ENCODE results near the gene POR.

POR gene

DNA sequence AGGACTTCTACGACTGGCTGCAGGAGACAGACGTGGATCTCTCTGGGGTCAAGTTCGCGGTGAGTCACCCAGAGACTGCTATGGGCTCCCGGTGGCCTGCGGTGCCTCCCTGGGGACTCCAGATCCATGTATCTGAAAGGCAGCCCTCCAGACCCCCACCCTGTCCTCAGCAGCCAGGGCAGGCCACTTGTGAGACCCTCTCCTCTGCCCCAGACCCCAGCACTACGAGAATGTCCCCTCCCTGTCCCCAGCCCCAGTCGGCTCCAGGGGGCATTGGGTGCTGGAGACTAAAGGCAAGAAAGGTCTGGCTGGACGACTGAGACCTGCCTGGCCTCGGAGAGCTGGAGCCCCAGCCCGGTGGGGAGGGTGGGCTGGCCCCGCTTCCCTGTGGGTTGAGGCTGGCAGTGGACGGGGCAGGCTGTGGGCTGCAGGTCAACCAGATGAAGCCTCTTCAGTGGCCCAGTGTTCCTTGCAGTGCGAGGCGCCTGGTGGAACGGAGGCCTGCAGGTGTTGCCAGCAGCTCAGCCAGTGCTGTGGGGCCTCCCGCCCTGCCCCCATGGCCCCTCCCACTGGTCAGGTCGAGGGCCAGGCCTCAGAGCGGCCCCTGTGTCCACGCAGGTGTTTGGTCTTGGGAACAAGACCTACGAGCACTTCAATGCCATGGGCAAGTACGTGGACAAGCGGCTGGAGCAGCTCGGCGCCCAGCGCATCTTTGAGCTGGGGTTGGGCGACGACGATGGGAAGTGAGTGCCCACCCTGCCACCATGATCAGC lies 65.7 kb downstream of the POR start:
- DNase-seq: no peak

DNA sequence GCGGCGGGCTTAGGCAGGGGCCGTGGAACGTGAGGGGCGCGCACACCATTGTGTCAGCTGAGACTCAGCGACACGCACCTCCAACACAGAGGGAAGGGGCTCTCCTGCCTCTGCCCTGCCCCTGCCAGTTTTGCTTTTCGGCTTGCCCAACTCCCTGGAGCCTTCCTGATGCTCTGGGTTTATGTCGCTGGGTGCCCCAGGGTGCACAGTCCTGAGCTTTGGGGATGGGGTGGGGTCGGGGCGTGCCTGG lies 66.2 kb downstream of the POR start:
- DNase-seq: no peak

GRCh38 chr7:75981453-75982305 lies 66.7 kb downstream of the POR start:
- no peak for DNase-seq

GRCh38 chr7:75982306-75983064 lies 67.5 kb downstream of the POR start:
- no peak for DNase-seq

DNA sequence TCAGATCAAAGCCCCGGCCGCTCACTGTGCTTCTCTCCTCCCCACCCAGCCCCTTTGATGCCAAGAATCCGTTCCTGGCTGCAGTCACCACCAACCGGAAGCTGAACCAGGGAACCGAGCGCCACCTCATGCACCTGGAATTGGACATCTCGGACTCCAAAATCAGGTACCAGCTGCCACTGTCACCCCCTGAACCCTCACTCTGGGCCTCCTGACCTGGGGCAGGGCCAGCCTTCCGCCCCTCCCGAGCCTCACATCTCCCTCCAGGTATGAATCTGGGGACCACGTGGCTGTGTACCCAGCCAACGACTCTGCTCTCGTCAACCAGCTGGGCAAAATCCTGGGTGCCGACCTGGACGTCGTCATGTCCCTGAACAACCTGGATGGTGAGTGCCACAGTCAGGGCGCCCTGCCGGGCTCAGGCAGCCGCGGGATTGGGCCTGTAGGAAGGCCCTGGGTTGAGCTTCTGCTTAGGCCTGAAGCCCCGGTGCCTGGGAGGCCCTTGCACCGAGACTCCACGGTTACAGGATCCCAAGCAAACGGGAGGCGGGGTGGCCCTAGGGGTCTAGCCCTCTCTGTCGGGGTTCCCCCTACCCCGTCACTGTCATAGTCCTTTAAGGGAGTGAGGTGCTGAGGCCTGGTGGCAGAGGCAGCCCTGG lies 68.6 kb downstream of the POR start:
- no peak for DNase-seq

DNA sequence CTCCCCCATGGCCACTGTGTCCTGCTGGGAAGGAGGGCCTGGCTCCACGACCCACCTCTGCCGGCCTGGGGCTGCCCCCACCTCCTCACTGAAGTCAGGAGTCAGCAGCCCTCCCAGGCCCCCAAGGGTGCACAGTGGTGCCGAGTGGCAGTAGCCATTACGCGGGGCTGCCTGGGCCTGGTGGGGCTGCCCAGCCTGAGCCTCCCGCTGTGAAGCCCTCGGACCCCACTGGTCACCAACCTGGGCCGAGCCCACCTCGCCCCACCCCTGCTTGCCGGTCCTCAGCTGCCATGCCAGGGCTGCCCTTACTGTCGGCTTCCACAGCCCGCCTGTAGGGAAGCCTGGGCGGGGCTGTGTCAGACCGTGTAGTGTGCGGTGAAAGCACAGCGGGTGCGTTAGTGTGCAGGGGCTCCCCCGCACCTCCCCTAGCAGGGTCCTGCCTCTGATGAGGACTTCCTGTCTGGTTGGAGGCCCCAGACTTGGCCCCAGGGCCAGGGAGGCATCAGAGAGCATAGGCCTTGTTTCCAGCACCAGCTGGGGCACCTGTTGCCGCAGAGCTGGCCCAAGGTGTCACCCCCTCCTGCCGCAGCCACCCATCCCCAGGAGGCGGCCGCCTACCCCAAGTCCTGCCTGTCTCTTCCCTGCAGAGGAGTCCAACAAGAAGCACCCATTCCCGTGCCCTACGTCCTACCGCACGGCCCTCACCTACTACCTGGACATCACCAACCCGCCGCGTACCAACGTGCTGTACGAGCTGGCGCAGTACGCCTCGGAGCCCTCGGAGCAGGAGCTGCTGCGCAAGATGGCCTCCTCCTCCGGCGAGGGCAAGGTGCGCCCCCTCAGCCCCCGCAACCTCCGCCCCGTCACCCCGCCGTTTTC lies 69.4 kb downstream of the POR start:
- DNase-seq: no peak

- DNase-seq: no peak
These were observed 70.1 kb downstream of the POR start for GRCh38 chr7:75985009-75985517.

- no peak for DNase-seq
These were observed 70.7 kb downstream of the POR start for GRCh38 chr7:75985518-75986146.

DNA sequence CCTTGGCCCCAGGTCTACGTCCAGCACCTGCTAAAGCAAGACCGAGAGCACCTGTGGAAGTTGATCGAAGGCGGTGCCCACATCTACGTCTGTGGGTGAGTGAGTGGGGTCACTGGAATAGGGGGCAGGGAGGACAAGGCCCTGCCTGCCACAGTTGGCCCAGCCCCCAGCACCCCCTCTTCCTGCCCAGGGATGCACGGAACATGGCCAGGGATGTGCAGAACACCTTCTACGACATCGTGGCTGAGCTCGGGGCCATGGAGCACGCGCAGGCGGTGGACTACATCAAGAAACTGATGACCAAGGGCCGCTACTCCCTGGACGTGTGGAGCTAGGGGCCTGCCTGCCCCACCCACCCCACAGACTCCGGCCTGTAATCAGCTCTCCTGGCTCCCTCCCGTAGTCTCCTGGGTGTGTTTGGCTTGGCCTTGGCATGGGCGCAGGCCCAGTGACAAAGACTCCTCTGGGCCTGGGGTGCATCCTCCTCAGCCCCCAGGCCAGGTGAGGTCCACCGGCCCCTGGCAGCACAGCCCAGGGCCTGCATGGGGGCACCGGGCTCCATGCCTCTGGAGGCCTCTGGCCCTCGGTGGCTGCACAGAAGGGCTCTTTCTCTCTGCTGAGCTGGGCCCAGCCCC lies 71.3 kb downstream of the POR start:
- DNase-seq: no peak

GRCh38 chr7:75987026-75987804 lies 72.3 kb downstream of the POR start:
- no peak for DNase-seq

DNA sequence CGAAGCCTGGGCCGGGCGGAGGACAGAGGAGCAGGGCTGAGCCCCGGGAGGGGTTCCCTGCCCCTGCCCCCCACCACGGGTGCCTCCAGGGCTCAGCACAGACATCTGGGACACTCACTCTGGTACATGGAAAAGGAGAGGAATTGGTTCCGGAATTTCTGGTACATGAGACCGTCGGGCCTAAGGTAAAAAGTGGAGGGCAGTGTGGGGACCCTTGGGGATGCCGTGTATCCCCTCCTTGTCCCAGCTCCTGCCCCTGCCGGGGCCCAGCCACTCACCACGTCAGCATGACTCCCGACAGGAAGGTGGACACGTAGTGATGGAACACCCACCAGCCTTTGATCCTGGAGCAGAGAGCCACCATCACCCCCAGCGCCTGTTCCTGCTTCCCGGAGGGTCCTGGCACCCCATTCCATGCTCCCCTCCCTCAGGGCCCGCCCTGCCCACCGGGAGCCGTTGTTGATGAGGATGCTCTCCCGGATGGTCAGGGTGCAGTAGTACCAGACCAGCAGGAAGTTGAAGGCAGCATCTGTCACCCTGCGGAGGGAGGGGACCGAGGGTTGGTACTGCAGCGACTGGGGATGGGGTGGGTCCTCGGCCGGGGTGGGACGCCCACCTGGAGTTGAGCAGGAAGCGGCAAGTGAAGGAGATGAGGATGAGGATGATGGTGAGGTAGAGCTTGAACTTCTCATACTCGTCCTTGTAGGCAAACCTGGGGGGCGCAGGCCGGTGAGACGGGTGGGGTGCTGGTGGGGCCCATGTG lies 73.0 kb downstream of the POR start:
- DNase-seq: no peak

DNA sequence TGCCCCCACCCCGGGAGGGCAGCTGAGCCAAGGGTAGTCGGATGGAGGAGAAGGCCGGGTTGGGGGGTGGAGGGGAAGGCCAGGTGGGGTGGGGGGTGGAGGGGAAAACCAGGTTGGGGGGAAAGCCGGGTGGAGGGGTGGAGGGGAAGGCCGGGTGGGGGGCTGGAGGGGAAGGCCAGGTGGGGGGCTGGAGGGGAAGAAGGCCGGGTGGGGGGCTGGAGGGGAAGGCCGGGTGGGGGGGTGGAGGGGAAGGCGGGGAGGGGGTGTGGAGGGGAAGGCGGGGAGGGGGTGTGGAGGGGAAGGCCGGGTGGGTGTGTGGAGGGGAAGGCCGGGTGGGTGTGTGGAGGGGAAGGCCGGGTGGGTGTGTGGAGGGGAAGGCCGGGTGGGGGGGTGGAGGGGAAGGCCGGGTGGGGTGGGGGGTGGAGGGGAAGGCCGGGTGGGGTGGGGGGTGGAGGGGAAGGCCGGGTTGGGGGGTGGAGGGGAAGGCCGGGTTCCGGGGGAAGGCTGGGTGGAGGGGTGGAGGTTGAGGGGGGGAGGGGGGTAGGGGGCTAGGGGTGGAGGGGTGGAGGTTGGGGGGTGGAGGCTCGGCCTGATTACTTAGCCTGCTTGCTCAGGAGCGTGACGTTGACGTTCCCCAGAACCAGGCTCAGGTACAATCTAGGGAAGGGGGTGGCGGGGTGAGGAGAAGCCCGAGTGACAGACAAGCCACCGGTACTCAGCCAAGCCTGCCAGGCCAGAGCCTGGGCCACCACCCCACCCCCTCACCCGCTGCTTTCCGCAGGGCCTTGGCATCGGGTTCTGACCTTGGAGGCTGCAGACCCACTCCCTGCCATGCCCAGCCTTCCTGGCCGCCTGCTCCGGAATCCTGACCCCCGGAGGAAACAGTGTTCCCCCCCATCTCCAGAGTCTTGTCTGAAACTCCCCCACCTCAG lies 73.9 kb downstream of the POR start:
- DNase-seq: no peak

- no peak for DNase-seq
These were observed 74.8 kb downstream of the POR start for GRCh38 chr7:75989500-75990388.

GRCh38 chr7:75991531-75992082 lies 76.7 kb downstream of the POR start:
- DNase-seq: no peak

DNA sequence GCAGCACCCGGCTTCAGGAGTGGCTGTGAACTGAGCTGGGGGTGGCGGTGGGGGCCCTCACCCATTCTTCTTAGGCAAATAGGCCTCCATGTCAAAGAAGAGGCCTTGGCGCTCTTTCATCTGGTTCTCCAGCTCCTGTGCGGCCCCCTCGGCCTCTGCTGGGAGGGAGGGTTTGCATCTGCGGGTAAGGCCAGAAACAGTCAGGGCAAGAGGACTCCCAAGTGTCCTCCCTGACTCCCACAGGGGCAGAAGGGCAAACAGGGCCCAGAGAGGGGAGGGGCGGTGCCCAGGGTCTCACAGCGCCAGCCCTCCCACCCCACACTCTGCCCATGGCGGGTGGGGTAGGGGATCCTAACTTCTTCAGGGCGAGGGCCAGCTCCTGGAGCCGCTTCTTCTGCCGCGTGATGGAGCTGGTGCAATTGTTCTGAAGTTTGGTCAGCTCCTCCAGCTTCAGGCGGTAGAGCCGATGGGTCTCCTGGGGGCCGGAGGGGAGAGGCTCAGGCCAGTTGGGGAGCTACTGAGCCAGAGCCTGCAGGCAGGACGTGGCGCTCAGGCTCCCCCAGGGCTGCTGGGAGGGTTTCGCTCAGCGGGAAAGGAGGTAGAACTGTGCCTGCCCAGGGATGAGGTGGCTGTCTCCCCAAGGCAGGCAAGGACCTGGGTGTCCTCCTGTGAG lies 77.3 kb downstream of the POR start:
- DNase-seq: no peak
